GM12801 (cell line): ENCODE measurements around the gene KLK5.

Source experiments
- CTCF ChIP-seq: IDR thresholded peaks from one replicate; pipeline ENCODE4 v1.5.1; 2011; ENCODE audit warnings: control low read depth; ENCODE audit not compliant: insufficient read length; ENCODE audit errors: extremely low read depth

The KLK5 gene

GRCh38 chr19:50978772-50979390 lies 26.0 kb upstream of the KLK5 start:
- no peak for TF ChIP-seq CTCF

GRCh38 chr19:50977626-50978025 lies 24.8 kb upstream of the KLK5 start:
- TF ChIP-seq CTCF, result no peak

GRCh38 chr19:50975766-50976165 lies 22.9 kb upstream of the KLK5 start:
- TF ChIP-seq CTCF, result no peak

GRCh38 chr19:50974702-50975556 lies 22.1 kb upstream of the KLK5 start:
- TF ChIP-seq CTCF, result no peak

GRCh38 chr19:50972795-50973376 lies 20.0 kb upstream of the KLK5 start:
- TF ChIP-seq CTCF, result no peak

GRCh38 chr19:50969413-50969760 lies 16.5 kb upstream of the KLK5 start, which contains the start of gene KLK6:
TSS of gene KLK6 (minus strand) at chr19:50969591. CDS start at chr19:50968104, 1,487 bp downstream.
- TF ChIP-seq CTCF, result no peak

GRCh38 chr19:50968716-50969412 lies 16.0 kb upstream of the KLK5 start:
- TF ChIP-seq CTCF, result no peak
